ENCODE data around the gene KLRB1. TPM values are rescaled to one million over a fixed set of nuclear protein-coding genes. Genes with fewer than 3 reads are reported as not detected.
"Not testable (repeated sequence)": the region's sequence is repeated elsewhere in the genome, so short reads cannot be mapped to it uniquely, and the experiment has no call there.

The KLRB1 gene
- total RNA-seq, 1 donor from 2014 or later = 0.38 TPM

DNA sequence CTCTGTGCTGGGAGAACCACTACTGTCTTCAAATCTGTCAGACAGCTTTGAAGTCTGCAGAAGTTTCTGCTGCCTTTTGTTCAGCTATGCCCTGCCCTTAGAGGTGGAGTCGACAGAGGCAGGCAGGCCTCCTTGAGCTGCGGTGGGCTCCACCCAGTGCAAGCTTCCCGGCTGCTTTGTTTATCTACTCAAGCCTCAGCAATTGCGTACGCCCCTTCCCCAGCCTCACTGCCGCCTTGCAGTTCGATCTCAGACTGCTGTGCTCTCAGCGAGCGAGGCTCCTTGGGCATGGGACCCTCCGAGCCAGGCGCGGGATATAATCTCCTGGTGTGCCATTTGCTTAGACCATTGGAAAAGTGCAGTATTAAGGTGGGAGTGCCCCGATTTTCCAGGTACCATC is 25.1 kb upstream of the KLRB1 start:
- ATAC-seq = no peak
- intact Hi-C loops (cut with DNase I) = no loop called here
- peak; percentile 61 for DNase-seq (ENCODE audit: missing footprints)

DNA sequence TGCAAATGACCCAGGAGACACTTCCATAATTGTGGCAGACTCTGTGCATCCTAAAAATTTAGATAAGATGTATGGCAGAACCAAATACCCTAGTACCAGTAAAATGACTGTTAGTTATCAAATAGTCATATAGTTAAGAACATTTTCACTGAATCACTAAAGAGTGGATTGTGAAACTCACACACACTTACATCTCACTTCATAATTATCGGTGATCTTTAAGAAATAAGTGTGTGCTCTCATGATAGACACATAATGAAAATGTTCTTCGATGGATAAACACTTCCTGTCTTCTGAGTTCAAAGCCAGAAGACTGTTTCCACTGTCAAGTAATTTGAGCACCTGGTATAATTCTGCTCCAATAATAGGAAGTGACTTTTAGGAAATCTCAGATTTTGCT is 19.1 kb upstream of the KLRB1 start:
- intact Hi-C loops (cut with DNase I) = no loop called here
- ATAC-seq = no peak
- DNase-seq (ENCODE audit: missing footprints) = no peak

DNA sequence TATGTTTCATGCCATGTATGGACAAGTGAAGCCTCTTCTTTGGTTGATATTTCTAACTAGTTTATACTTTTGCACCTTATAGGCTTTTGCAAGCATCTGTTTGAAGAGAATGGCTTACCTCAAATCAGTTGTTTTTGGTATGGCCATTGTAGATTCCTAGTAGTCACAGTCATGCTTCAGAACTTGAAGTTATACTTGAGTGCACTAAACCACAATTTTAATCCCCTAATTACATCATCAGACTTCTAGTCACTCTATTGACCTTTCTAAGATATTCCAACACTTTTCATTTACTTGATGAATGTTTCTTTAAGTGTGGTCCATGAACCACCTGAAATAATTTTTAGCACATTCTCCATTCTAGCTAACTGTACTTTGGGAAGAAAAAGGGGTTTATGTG is 18.6 kb upstream of the KLRB1 start:
- intact Hi-C loops (cut with DNase I) = no loop called here

DNA sequence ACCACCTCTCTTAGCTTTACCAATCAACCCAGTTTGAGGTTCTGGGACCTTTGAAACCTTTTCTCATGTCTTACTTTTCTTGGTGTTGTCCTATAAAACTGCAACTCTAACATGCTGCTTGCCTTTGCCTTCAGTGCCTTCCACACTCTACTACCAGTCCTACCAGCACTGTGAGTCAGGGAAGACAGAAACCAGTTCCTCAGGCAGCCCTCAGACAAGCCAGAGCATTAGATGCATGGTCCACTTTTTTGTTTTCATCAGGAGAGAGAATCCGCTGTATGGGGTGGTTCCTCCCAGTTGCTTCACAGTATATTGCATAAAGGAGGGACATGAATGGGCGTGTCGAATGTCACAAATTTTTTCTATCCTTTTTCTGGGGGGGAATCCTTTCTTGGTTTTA is 17.3 kb upstream of the KLRB1 start:
- ATAC-seq = no peak
- DNase-seq (ENCODE audit: missing footprints) = no peak
- intact Hi-C loops (cut with DNase I) = no loop called here

More for the DNA sequence above, 18.6 kb upstream of the KLRB1 start:
- ATAC-seq (no peak), DNase-seq (ENCODE audit: missing footprints) (no peak)

DNA sequence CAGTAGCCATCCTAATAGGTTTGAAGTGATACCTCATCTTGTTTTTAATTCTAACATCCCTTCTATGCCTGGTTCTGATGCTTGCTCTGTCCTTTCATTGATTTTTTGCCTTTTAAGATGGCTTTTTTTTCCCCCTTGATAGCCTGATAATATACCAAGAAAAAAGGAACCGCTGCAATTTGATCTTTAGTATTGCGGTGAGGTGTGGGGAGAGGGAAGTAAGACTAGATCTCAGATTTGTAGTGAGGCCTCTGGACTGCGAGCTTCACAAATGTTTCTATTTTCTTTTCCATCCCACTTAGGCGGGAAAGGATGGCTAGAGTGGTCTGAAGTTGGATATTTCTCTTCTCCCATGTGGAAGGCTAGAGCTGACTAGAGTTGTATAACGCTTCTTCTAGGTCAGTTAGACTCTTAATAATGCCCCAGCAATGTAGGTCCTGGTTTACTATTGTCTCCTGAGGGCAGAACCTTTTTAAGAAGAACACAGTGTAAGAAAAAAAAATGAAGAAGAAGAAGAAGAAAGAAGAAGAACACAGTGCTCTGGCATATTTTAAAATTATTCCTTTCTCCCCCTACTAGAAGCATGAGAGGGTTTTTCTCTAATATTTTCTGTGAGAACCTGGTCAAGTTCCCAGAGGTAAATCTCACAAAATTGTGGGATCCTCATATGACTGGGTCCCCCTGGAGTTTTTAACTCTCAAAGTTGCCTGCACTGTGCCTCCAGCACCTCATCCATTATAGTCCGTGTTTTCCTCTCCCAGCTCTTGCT is 11.9 kb upstream of the KLRB1 start:
- no peak for ATAC-seq
- DNase-seq (ENCODE audit: missing footprints) = no peak
- intact Hi-C loops (cut with DNase I) = no loop called here

DNA sequence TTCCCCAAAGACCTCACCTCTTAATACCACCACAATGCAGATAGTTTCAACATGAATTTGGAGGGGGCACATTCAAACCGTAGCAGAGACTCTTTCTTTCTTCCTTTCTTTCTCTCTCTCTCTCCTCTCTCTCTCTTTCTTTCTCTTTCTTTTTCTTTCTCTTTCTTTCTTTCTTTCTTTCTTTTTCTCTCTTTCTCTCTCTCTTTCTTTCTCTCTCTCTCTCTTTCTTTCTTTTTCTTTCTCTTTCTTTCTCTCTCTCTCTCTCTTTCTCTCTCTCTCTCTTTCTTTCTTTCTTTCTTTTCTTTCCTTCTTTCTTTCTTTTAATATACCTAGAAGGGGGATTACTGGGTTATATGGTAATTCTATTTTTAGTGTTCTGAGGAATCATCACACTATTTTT is 11.2 kb upstream of the KLRB1 start:
- intact Hi-C loops (cut with DNase I); DNase-seq (ENCODE audit: missing footprints); ATAC-seq: not testable (repeated sequence)

DNA sequence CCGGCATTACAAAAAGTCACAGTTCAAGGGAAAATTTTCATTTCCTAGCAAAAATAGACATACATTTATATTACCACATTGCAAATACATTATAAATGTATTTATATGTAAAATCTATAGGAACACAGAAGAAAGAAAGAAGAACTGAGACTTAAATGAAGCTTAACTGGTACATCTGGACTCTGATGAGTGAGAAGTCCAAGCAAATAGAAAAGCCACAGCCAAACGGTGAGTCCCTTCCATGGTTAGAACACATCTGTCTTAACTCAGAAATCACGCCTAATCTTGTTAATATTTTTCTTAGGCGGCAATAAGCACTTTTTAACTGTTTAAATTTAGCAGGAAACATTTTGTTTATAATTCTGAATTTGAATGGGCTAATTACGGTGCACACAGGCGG is 9.4 kb upstream of the KLRB1 start:
- intact Hi-C loops (cut with DNase I) = no loop called here
- DNase-seq (ENCODE audit: missing footprints) (no peak), ATAC-seq (no peak)

DNA sequence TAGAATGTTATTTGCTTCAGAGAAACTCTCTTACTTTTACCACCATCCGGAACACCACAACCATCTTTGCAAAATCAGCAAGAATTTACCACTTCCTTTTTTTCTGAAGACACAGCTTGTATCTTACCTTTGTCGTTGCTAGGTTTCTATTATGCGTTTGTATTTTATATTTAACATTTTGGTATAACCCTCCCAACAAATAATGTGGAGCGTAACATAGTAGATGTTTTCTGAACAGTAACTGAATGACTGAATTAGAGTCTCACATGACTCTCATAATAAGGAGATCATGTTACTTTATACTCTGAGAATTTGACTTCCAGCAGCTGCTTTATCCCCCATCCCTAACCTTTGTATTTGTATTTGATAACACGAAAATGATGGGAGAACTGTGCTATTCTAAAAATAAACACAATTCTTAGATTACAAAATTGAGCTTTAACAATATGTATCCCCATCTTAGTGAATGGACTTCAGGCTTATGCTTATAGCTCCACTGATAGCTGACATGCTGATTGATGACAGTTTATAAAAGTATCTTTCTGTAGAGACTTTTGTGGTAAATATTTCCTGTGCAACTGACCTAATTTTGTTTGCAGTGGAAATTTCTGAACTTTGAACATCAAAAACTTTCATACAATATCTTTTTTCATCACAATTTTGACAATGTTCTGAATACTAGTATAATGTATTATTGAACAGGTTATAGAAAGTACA is 7.9 kb upstream of the KLRB1 start:
- ATAC-seq (no peak), DNase-seq (ENCODE audit: missing footprints) (no peak)
- intact Hi-C loops (cut with DNase I) = no loop called here

DNA sequence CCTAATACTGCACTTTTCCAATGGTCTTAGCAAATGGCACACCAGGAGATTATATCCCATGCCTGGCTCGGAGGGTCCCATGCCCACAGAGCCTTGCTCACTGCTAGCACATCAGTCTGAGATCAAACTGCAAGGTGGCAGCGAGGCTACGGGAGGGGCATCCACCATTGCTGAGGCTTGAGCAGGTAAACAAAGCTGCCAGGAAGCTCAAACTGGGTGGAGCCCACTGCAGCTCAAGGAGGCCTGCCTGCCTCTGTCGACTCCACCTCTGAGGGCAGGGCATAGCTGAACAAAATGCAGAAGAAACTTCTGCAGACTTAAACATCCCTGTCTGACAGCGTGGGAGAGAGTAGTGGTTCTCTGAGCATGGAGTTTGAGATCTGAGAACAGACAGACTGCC is 2.9 kb upstream of the KLRB1 start:
- ATAC-seq; DNase-seq (ENCODE audit: missing footprints); intact Hi-C loops (cut with DNase I): not testable (repeated sequence)

DNA sequence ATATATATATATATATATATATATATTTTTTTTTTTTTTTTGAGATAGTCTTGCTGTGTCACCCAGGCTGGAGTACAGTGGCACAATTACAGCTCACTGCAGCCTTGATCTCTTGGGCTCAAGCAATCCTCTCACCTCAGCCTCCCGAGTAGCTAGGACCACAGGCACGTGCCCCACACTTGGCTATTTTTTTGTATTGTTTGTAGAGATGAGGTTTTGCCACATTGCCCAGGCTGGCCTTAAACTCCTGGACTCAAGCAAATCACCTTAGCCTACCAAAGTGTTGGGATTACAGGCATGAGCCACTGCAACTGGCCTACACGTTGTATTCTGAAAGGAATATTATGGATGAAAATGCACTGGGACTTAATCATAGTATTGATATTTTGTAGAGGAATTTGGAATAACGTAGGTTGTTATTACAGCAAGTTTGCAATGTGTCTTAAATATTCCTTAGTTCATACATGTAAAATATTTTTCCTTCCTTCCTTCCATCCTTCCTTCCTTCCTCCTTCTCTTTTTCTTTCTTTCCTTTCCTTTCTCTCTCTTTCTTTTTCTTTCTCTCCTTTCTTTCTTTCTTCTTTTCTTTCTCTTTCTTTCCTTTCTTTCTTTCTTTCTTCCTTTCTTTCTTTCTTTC is 862 bp downstream of the KLRB1 start:
- ATAC-seq (no peak), DNase-seq (ENCODE audit: missing footprints) (no peak)
- intact Hi-C loops (cut with DNase I) = no loop called here

DNA sequence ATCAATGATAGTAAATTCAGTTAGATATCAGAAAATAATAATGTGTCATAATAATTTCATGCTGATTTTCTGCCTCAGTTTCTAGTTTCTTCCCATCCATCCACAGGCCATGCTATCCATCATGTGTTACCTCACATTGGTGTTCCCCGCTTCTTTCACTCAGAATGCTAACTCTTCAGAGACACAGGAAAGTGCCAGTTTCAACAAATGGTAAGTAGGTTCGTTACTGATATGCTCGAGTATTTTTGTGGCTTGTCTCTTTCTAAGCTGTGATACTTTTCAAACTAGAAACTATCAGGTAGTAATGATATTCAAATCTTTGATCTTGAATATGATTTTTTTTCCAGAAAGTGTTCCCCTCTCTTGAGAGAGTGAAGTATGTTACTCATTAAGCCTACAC is 1.5 kb downstream of the KLRB1 start:
- DNase-seq (ENCODE audit: missing footprints) = no peak
- intact Hi-C loops (cut with DNase I) = no loop called here
- no peak for ATAC-seq

DNA sequence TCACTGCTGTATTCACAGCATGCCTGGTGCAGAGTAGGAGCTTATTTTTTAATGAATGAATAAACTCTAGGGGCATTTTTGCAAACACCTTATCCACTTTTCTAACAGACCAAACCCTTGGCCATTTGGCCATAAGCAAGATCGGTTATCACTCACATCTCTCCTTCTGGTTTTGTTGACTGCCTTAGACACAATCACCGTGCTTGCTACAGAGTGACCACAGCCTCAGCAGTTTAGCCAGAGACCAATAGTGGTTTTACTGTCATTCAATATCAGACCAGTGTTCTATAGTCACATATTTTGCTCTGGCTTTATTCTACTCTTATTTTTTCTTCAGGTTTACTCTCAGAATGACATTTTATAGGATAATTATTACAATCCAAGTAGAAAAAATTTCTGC is 2.2 kb downstream of the KLRB1 start:
- DNase-seq (ENCODE audit: missing footprints) = no peak
- intact Hi-C loops (cut with DNase I) = no loop called here
- no peak for ATAC-seq

DNA sequence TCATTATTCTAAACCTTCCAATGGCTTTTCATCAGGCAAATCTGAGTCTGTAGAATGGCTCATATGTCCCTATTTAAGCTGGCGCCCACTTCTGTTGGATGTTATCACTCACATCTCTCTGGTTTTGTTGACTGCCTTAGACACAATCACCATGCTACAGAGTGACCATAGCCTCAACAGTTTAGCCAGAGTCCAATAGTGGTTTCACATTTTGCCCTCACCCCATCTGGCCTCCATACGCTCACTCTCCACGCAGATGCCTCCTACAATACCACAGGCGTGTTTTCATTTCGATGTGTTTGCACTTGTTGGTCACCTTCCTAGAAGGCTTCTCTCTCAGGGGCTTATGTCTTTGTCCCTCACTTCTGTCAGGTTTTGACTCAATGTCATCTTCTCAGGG is 3.4 kb downstream of the KLRB1 start:
- no peak for DNase-seq (ENCODE audit: missing footprints)
- no peak for ATAC-seq
- intact Hi-C loops (cut with DNase I) = no loop called here

DNA sequence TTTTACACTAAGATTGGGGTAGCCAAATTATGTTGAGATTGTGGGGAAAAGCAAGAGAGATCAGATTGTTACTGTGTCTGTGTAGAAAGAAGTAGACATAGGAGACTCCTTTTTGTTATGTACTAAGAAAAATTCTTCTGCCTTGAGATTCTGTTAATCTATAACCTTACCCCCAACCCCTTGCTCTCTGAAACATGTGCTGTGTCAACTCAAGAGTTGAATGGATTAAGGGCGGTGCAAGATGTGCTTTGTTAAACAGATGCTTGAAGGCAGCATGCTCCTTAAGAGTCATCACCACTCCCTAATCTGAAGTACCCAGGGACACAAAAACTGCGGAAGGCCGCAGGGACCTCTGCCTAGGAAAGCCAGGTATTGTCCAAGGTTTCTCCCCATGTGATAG is 7.3 kb downstream of the KLRB1 start:
- DNase-seq (ENCODE audit: missing footprints); ATAC-seq; intact Hi-C loops (cut with DNase I): not testable (repeated sequence)

DNA sequence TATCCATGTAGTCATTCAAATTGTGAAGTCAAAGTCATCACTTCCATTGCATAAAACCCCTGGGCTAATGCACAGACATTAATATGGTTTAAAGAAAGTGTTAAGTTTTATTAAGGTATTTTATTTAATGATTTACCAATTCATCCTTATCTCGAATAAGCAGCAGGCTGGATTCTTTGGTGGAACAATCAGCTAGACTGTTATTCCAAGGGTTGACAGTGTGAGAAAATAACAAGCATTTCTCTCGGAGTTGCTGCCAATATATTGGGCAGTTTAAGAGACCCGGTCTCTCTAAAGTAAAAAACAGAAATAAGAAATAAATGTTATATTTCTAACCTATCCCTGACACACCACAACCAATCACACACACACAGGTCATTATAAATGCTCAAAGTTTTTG is 9.4 kb downstream of the KLRB1 start:
- ATAC-seq (no peak), DNase-seq (ENCODE audit: missing footprints) (no peak)
- intact Hi-C loops (cut with DNase I) = no loop called here

DNA sequence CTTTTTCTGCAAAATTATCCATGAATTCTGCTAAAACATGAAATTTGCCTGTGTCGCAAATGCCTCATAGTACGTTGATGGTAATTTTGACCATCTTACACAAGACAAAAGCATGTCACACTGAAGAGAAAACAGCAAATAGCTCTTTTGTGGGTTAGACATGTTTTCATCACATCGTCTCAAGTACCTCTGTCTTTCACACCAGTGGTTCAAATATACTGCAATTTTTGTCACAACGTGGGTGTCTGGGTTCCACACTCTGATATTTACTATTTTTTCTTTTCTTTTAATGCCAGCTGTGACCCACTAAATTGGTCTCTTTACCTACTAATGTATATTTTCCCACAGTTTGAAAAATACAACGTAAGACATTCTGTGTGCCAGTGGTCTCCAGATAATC is 10.4 kb downstream of the KLRB1 start:
- no peak for ATAC-seq
- DNase-seq (ENCODE audit: missing footprints) = no peak
- intact Hi-C loops (cut with DNase I) = no loop called here

DNA sequence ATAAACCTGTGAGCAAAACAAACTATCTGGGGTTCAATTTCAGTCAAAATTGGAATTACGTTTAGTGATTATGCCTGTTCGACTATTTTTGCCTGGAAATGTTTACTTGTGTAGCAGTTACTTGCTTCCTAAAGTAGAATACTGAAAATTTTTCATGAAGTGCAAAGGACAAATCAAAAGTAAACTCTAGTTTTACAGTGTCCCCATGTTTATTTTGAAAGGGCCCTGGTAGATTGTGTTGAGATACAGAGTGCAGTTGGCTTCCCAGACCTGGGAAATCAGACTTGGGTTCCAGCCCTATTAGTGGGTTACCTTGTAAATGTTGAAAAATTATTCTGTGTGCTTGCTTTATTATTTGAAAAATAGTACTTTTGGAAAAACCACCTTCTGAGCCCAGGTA is 17.3 kb downstream of the KLRB1 start:
- no peak for DNase-seq (ENCODE audit: missing footprints)
- ATAC-seq = no peak
- intact Hi-C loops (cut with DNase I) = no loop called here

DNA sequence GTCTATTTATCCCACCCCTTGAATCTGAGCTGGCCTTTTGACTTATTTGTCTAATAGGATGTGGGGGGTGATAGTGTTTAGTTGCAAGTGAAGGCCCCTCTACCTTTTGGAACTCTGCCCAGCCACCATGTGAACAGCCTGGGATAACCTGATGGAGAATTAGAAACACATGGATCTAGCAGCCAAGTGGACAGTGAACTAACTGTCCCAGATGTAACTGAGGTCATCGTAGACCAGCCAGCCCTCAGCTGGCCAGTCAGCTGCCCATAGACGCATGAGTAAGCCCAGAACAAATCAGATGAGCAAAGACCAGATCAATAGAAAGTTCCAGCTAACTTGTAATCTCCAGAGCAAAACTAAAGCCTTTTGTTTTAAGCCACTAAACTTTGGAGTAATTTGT is 19.0 kb downstream of the KLRB1 start:
- no peak for ATAC-seq
- no peak for DNase-seq (ENCODE audit: missing footprints)
- intact Hi-C loops (cut with DNase I) = no loop called here

DNA sequence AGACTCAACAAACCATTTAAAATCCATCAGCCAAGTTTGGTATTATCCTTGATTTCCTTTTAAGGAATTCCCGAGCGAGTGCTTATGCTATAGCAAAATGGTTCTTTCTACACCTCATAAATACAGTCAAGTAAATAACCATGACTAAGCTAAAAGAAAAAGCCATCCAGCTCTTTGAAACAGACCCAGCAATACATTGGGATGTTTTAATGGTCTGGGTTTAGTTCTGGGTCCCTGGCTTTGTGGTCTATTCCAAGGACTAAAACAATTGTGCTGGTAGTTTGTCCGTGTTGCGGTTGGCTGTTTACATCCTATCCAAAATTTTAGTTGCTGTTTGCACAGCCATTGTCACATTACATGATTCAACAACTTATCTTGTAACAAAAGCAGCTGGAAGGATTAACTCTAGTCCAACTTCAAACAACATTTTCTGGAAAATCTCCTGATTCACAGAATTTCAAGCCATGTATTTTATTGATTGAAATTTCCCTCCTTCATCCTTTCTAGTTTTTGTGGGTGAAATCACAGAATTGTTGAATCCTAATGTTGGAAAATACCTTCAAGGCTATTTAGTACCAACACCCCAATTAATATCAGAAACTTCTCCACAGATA is 19.6 kb downstream of the KLRB1 start:
- ATAC-seq (no peak), DNase-seq (ENCODE audit: missing footprints) (no peak)
- intact Hi-C loops (cut with DNase I) = no loop called here

DNA sequence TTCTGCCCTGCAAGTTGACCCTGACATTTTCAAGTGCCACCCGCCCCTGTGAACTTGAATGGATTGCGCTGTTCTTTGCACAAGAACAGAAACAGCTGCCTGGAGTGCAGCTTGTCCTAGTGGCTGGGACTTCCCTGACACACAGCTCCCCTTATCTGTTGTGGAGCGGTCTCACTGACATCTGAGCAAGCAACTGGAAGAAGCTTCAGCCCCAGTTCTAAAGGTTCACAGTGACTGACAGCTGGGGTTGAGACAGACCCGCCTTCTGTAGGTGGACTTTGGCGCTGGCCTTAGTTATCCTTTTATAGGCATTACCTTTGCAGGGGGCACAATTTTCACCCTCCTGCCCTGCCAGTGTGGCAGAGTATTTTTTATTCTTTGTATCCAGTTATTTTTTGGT is 30.0 kb downstream of the KLRB1 start:
- ATAC-seq; DNase-seq (ENCODE audit: missing footprints); intact Hi-C loops (cut with DNase I): not testable (repeated sequence)
